Coronary artery (tissue), 2 donors: ENCODE results near the gene LRIG3.

ENCODE experiments used
- DNase-seq: peaks from one replicate; pipeline ENCODE4 v3.0.0-alpha.2; 2017; ENCODE audit warnings: low spot score
- H3K27ac ChIP-seq, 2 donors: fragments of 200-600 bp; sonication (generic); one replicate each; pipeline ENCODE4 v1.5.1; 2016 to 2019
- H3K4me3 ChIP-seq: fragments of 200-600 bp; sonication (generic); 2 replicates; pipeline ENCODE4 v1.5.1; 2016; ENCODE audit warnings: mild to moderate bottlenecking, moderate library complexity
- TF ChIP-seq, protein P1 (sequence below): fragments of 200-600 bp; sonication (generic); IDR thresholded peaks from one replicate; pipeline ENCODE4 v1.5.1; 2019; ENCODE audit warnings: antibody characterized with exemption

LRIG3 gene, protein sequence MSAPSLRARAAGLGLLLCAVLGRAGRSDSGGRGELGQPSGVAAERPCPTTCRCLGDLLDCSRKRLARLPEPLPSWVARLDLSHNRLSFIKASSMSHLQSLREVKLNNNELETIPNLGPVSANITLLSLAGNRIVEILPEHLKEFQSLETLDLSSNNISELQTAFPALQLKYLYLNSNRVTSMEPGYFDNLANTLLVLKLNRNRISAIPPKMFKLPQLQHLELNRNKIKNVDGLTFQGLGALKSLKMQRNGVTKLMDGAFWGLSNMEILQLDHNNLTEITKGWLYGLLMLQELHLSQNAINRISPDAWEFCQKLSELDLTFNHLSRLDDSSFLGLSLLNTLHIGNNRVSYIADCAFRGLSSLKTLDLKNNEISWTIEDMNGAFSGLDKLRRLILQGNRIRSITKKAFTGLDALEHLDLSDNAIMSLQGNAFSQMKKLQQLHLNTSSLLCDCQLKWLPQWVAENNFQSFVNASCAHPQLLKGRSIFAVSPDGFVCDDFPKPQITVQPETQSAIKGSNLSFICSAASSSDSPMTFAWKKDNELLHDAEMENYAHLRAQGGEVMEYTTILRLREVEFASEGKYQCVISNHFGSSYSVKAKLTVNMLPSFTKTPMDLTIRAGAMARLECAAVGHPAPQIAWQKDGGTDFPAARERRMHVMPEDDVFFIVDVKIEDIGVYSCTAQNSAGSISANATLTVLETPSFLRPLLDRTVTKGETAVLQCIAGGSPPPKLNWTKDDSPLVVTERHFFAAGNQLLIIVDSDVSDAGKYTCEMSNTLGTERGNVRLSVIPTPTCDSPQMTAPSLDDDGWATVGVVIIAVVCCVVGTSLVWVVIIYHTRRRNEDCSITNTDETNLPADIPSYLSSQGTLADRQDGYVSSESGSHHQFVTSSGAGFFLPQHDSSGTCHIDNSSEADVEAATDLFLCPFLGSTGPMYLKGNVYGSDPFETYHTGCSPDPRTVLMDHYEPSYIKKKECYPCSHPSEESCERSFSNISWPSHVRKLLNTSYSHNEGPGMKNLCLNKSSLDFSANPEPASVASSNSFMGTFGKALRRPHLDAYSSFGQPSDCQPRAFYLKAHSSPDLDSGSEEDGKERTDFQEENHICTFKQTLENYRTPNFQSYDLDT

DNA sequence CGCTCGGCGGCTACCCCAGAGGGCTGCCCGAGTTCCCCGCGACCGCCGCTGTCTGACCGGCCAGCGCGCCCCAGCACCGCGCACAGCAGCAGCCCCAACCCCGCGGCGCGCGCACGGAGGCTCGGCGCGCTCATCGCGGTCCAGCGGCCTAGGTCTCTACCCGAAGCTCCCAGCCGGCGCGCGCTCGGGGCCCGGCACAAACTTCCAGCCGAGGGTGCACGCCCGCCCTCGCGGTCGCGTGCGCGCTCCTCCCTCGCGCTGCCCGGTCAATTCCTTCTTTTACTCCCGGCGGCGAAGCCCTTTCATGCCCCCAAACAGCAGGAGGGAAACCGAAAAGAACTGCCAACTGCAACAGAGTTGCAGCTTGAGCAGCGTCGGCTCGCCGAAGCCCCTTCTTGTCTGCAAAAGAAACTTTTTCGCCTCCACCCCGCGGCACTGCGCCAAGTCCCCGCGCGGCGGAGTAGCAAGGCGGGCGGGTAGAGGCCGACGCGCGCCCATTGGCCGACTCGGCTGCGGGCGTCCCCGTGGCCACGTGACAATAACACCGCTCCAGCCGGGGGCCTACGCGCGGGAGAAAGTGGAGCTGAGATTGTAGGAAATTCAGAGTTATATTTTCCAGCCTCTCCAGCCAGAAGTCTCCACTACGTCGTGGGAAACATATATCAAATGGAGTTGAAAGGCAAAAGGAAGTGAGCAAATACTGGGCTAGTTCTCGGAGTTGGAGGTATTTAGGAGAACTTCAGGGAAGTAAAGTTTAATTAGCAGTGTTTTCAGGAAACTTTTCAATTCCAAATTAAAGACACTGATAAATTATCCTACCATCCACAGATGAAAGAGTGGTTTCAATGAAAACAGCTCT is at the start of gene LRIG3:
Gene LRIG3 (minus strand): TSS at position 403 of the 859 bp plus-strand sequence. CDS start 269 bp downstream, at position 134.
- DNase-seq, result peak; percentile 95
- TF ChIP-seq, protein P1, sequence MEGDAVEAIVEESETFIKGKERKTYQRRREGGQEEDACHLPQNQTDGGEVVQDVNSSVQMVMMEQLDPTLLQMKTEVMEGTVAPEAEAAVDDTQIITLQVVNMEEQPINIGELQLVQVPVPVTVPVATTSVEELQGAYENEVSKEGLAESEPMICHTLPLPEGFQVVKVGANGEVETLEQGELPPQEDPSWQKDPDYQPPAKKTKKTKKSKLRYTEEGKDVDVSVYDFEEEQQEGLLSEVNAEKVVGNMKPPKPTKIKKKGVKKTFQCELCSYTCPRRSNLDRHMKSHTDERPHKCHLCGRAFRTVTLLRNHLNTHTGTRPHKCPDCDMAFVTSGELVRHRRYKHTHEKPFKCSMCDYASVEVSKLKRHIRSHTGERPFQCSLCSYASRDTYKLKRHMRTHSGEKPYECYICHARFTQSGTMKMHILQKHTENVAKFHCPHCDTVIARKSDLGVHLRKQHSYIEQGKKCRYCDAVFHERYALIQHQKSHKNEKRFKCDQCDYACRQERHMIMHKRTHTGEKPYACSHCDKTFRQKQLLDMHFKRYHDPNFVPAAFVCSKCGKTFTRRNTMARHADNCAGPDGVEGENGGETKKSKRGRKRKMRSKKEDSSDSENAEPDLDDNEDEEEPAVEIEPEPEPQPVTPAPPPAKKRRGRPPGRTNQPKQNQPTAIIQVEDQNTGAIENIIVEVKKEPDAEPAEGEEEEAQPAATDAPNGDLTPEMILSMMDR, result no peak
- peak within 1 kb of the TSS; percentile 97 to 99 for H3K27ac ChIP-seq
- H3K4me3 ChIP-seq, result peak within 1 kb of the TSS; percentile 90

DNA sequence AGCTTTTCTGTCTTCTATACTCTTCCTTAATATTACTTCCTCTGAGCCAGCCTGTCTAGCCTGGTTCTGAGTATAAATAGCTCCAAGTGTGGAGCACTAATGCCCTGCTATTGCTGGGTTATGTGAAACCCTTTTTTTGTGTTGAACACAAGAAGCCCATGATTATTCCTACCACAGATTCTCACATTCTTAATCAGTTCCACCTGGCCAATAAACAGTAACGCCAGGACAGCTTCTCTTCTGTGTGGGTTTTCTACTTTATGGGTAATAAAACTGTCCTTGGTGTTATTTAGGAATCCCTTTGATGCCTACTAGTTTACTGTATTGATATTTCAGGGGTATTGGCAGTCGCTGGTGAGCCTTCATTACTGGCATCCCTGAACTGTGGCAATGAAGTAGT is 48.9 kb upstream of the LRIG3 start:
- TF ChIP-seq, protein P1, result no peak
- Histone ChIP-seq H3K27ac (no peak overlapping the region), H3K4me3 (no peak overlapping the region)
- DNase-seq, result no peak

DNA sequence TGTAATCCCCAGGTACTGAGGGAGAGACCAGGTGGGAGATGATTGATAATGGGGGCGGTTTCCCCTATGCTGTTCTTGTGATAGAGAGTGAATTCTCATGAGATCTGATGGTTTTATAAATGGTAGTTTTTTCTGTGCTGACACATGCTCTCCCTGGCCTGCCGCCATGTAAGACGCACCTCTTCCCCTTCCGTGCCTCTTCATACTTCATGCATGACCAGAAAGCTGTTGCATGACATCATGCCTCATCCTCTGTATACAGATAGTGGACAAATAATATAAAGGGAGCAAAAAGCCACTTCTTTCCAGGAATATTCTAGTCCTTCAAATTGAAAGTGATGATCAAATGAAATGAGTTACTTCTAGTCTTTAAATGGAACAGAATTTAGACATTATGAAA is 47.3 kb upstream of the LRIG3 start:
- DNase-seq, result no peak
- no peak overlapping the region for H3K4me3 ChIP-seq
- TF ChIP-seq, protein P1, result no peak

DNA sequence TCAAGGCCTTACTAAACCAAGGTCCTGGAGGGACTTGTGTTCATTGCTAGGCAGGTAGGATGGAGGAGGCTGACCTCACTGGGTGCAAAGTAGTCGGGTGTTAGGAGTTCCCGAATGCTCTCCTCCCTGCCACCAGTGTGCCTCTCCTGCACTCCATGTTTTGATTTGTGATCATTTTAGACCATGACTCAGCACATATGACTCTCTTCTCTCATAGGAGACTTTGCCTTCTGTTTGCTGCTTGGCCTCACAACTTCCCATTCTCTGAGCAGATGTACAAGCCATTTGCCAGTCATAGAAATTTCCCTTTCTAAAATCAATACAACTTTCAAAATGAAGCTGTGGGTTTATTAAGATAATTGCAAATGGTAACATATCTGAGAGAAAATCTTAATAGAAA is 46.6 kb upstream of the LRIG3 start:
- Histone ChIP-seq H3K27ac (no peak overlapping the region), H3K4me3 (no peak overlapping the region)
- DNase-seq, result no peak
- TF ChIP-seq, protein P1, result no peak

More for the DNA sequence above, 47.3 kb upstream of the LRIG3 start:
- H3K27ac ChIP-seq, result no peak overlapping the region

DNA sequence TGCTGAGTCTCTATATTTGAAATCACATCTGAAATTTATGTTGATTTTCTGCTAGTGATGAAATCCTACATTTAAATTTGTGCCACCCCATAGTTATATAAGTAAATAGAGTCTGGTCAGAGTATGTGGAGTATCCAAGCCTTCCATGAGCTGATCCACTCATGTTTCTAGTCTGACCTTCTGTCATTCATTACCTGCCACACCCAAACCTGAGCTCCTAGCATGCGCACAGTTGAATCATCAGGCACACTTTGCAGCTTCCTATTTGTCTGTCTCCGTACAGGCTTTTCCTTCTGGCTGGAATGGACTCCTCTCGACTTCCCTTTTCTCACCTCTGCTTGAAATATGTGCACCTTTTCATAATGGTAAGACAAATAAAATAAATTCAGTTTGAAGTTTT is 45.3 kb upstream of the LRIG3 start:
- TF ChIP-seq, protein P1, result no peak
- Histone ChIP-seq H3K27ac (no peak overlapping the region), H3K4me3 (no peak overlapping the region)
- no peak for DNase-seq

DNA sequence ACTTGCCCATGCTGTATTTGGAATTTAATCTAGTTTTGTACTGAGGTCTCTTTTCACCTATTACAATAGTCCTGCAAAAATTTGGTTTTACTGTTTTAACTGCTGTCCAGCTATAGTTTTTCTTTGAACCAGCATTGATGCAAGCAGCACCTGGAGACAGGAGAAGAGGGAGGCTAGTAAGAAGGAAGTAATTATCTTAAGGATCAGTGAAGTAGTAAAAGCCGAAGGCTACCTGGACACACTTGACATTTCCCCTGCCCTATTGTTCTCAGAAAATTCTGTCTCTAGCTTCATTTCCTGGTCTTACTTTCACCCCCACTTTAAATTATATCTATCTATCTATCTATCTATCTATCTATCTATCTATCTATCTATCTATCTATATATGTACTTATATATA is 43.5 kb upstream of the LRIG3 start:
- no peak for DNase-seq
- H3K27ac ChIP-seq, result no peak overlapping the region
- H3K4me3 ChIP-seq, result no peak overlapping the region
- TF ChIP-seq, protein P1, result no peak
